ENCODE measurements around the gene YJEFN3.
A peak's percentile ranks its signal among the peaks of the same experiment; 100 is the strongest.

Gene YJEFN3

DNA sequence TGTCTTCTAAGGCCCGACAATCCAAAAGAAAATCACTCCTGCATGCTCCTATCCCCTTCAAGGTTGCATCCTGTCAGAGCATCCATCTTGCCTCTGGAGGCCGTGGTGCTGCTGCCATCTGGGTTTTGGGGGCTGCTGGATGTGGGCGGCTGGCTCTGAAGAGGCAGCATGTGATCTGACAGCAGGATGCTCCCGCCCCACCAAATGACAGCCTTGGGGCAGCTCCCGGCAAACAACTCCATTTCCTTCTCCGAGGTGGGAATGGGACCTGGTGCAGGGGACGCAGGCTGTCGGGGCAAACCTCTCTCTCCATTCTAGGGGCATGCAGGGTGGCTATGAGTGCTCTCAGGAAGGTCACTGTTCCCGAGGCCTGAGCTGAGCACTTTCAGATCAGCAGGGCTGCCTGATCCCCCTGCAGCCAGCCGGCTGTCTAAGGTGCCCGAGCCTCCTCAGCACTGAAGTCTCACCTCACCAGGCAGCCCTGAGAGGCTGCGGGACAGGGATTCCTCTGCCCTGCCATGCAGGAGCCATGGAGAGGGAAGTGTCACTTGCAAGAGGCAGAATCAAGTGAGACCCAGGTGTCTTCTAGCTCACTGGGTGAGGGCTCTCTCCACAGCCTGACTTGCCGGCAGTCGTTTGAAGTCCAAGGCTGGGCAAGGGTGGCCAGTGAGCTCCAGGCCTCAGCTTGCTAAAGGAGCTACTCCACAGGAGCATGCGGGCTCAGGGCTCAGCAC, 42.2 kb upstream of the YJEFN3 start:
- peaks cover 43% of the 10 kb centered on the region for H3K36me3 ChIP-seq
- H3K9me3 ChIP-seq = no peaks in the 10 kb centered on the region
- no peak overlapping the region for H3K4me3 ChIP-seq (ENCODE audit: low read depth in 1 of 2, low read length in 1 of 2)
- no peaks in the 10 kb centered on the region for H3K27me3 ChIP-seq
- TF ChIP-seq, protein P1, sequence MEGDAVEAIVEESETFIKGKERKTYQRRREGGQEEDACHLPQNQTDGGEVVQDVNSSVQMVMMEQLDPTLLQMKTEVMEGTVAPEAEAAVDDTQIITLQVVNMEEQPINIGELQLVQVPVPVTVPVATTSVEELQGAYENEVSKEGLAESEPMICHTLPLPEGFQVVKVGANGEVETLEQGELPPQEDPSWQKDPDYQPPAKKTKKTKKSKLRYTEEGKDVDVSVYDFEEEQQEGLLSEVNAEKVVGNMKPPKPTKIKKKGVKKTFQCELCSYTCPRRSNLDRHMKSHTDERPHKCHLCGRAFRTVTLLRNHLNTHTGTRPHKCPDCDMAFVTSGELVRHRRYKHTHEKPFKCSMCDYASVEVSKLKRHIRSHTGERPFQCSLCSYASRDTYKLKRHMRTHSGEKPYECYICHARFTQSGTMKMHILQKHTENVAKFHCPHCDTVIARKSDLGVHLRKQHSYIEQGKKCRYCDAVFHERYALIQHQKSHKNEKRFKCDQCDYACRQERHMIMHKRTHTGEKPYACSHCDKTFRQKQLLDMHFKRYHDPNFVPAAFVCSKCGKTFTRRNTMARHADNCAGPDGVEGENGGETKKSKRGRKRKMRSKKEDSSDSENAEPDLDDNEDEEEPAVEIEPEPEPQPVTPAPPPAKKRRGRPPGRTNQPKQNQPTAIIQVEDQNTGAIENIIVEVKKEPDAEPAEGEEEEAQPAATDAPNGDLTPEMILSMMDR (IDR thresholded peaks at IDR 0.05) = no peak
- H3K27ac ChIP-seq = peak overlapping the region; percentile 86
- H3K4me1 ChIP-seq (ENCODE audit: control insufficient read depth in 1 of 2, insufficient read depth in 1 of 2, low read depth in 1 of 2, low read length in 1 of 2) = peaks cover 60 to 64% of the 10 kb centered on the region in 2 experiments

DNA sequence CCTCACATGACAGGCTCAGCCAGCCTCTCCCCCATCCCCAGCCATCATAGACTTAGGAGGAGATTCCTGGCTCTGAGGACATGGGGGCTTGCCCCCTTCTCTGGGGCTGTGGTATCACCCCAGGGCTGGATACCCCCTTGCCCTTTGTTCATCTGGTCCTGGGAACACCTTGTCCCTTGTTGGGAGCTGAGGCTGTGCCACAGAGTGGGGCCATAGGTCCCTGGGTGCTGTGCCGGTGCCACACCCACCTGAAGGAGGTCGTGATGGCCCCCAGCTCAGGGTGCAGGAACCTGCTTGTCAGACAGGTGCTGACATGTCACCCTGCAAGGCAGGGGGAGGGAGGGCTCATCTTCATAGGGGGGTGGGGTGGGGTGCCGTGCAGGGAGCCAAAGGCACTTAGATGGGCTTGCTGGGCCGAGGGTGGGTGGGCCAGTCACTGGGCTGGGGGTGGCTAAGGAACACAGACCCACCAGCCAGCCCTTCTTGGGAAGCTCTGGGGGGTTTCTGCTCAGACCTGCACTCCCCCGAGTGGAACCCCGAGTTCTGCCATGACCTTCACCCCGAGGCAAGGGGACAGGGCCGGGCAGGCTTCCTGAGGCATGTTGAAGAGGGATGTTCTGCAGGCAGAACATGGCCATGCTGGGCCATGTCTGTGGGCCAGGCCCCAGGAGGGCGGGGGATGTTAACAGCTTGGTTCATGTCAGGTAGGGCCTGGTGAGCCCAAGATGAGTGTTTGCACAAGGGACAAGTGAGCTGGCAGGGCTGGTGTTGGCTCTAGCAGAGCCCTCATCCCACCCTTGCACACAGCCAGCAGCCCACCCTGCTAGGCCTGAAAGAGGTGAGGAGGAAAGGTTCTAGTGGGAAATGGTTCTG, 41.4 kb upstream of the YJEFN3 start:
- Histone ChIP-seq H3K9me3 (no peaks in the 10 kb centered on the region), H3K36me3 (peaks cover 44% of the 10 kb centered on the region), H3K4me3 (ENCODE audit: low read depth in 1 of 2, low read length in 1 of 2) (no peak overlapping the region), H3K27ac (peak overlapping the region; percentile 86), H3K27me3 (no peaks in the 10 kb centered on the region), H3K4me1 (ENCODE audit: control insufficient read depth in 1 of 2, insufficient read depth in 1 of 2, low read depth in 1 of 2, low read length in 1 of 2) (peaks cover 60 to 64% of the 10 kb centered on the region in 2 experiments)
- TF ChIP-seq, protein P1 (IDR thresholded peaks at IDR 0.05) = no peak

DNA sequence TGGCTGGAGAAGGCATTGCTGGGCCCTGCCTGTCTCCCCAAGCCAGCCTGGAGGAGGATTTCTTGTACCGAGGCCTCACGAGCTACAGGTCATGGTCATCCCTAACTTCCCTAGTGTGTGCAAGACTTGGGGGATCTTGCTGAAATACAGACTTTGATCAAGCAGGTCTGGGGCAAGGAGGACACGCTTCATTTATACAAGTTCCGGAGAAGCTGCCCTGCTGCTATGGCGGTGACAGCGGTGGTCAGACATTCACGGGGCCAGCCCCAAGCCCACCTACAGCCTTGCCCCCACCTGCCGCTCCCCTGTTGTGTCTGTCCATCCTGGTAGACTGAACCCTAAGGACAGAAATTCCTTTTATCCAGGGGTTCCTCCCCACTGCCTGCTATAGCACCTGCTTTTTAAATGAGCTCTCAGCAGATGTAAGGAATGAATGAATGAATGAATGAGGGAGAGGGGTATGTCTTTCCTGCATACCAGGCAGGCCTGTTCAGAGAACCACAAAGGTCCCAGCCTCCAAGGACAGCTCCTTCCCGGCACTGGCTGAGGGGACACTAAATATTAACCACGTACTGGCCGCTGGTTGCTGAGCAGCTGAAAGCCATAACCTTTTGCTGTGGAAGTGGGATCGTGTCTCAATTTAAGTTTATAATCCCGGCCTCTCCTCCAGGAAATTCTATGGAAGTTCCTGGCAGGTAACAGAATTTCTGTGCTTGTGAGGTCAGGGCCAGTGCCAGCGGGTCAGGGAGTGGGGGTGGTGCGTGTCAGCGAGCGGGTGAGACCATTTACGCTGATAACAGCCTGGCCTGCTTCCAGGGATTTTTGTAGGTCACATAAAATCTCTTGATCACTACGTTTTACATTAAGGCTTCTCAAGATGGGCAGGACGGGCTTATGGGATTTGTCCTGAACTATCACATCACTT, 40.5 kb upstream of the YJEFN3 start:
- TF ChIP-seq, protein P1 (IDR thresholded peaks at IDR 0.05) = no peak
- Histone ChIP-seq H3K4me3 (ENCODE audit: low read depth in 1 of 2, low read length in 1 of 2) (peak overlapping the region in 1 of 2 experiments; percentile 14), H3K27ac (peak overlapping the region; percentile 86), H3K36me3 (peaks cover 44% of the 10 kb centered on the region), H3K27me3 (no peaks in the 10 kb centered on the region), H3K9me3 (no peaks in the 10 kb centered on the region), H3K4me1 (ENCODE audit: control insufficient read depth in 1 of 2, insufficient read depth in 1 of 2, low read depth in 1 of 2, low read length in 1 of 2) (peaks cover 60 to 64% of the 10 kb centered on the region in 2 experiments)

DNA sequence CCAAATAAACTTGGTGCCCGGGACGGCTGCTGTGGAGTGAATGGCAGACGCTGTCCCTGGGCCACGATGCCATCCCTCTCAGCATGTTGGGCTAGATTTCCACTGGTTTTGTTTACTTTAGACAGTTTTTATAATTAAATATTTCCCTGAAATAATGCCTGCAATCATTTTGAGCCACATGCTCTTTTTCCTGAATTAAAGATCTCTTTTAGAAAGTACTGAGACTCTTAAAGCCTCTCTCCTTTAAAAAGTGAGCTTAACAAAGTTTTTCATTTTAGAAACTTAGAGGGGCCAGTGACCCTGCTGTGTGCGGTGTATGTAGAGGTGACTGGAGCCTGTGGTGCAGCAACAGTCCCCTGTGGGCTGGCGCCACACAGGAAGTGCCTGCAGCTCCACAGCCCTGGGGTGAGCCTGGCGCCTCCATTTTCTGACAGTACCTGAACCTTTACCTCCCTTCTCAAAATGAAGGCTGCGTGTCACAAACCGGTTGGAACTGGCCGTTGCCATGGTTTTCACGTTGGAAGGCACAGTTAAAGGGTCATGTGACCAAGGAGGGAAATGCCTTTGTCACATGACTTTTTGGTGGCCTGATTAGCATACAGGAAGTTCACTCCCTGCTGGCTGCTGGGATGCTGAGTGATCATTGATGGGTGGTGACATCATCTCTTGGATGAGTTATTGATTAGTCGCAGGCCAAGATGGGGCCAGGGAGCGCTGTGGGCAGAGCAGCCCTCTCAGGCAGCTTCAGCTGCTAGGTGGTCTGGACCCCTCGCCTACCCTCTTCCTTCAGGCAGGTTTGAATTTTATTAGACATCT, 39.6 kb upstream of the YJEFN3 start:
- Histone ChIP-seq H3K9me3 (no peaks in the 10 kb centered on the region), H3K4me1 (ENCODE audit: control insufficient read depth in 1 of 2, insufficient read depth in 1 of 2, low read depth in 1 of 2, low read length in 1 of 2) (peaks cover 60 to 64% of the 10 kb centered on the region in 2 experiments), H3K36me3 (peaks cover 49% of the 10 kb centered on the region), H3K27me3 (no peaks in the 10 kb centered on the region), H3K27ac (peak overlapping the region; percentile 86), H3K4me3 (ENCODE audit: low read depth in 1 of 2, low read length in 1 of 2) (peak overlapping the region; percentile 33 to 43)
- TF ChIP-seq, protein P1 (IDR thresholded peaks at IDR 0.05) = no peak

All from neutrophil (primary cell).